Inflammatory macrophage (primary cell): ENCODE data around the gene NEDD9.

Experiments
- DNase-seq, 2 donors: peaks; one replicate each; pipeline ENCODE4 v3.0.0-alpha.2; 2020 to 2022

Gene NEDD9

GRCh38 chr6:11232770-11233626 is 530 bp upstream of the NEDD9 start:
- DNase-seq = peak in 1 of 2 donors; percentile 7

GRCh38 chr6:11231564-11232192 is 790 bp downstream of the NEDD9 start:
- DNase-seq = peak; percentile 47 to 61

DNA sequence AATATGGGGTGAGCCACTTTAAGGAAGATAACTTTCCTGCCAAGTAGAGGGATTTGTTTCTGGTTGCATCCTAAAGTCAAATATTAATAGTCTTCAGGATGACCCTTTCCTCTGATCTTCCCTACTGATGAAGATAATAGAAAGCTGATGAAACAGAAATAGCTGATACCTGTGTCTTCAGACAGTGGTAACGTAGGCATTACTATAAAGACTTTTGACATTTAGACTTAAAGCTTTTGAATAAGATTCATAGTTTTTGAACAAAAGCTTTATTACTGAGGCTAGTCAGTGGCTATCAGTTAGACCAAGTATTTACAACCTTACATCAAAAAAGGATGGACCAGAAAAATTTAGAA is 1.4 kb downstream of the NEDD9 start:
- DNase-seq = no peak

DNA sequence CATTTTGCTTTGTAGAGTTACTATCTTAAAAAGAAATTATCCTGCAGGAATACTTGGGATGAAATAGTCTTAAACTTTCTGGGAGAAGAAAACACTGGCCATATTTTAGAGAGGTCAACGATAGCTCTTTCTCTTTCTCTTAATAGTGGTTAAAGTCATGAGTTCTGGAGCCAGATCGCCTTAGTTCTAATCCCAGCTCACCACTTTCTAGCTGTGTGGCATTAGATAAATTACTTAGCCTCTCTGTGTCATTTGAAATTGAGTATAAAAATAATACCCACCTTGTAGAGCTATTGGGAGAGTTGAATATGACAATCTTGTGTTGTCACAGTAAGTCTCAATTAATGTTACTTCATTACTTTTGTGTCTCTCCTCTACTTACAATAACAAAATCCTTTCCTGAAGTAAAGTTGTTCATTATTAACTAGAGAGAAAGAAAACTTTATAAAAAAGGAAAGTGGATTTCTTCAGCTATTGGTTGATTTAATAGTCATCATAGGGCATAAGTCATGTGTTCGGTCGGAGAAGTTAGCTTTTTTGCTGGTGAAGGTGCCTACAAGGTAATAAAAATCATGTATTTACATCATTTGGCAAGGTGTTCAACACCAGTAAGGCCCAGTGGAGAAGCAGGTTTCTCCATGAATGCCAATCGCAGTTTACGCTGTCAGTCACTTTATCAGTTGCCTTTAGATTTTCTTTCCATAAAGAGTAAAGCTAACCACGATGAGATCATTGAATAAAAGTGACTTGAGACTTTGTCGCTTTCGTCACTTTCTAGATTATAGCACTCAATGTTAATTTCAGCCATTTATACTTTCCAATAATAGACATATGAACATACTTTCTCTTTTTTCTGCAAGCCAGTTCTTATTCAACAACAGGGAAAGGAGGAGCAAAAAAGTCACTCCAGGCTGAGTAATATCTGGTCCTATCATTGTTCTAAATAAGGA is 2.0 kb downstream of the NEDD9 start:
- DNase-seq = peak in 1 of 2 donors; percentile 12

DNA sequence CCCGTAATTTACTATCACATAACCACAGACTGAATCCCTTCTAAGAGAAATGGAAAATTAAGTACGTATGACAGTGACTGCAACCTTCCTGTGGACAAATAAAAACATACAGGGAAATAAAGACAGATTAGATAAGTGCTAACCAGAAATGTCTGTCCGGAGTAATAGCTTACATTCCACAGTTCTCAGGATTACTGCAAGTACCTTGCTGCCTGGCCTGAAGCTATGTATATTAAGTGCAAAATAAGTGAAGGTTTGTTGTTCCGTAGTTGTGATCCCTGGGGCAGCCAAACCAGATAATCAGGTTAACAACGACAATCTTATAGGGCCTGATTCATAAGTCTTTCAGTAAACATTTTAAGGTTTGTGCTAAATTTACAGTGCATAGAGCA is 2.8 kb downstream of the NEDD9 start:
- no peak for DNase-seq

- no peak for DNase-seq
These were observed 3.4 kb downstream of the NEDD9 start for GRCh38 chr6:11228935-11229654.

DNA sequence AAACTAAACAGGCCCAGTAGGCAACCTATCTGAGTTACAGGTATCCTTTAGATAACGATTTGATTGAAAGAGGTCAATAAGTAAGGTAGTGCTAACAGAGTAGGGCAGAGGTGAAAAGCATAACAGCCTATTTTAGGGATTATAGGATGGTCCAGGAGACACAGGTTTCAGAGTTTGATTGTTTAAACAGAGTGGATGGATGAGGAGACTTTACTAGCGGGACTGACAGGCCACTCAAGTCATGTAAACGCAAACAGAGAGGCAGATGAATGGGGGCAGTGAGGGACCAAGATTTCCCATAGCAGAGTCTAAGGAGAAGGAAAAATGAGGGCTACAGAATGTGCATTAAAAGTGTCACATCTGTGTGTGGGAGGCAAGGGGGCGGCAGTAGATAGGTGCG is 4.8 kb downstream of the NEDD9 start:
- no peak for DNase-seq

GRCh38 chr6:11226005-11226404 is 6.5 kb downstream of the NEDD9 start:
- DNase-seq = no peak

DNA sequence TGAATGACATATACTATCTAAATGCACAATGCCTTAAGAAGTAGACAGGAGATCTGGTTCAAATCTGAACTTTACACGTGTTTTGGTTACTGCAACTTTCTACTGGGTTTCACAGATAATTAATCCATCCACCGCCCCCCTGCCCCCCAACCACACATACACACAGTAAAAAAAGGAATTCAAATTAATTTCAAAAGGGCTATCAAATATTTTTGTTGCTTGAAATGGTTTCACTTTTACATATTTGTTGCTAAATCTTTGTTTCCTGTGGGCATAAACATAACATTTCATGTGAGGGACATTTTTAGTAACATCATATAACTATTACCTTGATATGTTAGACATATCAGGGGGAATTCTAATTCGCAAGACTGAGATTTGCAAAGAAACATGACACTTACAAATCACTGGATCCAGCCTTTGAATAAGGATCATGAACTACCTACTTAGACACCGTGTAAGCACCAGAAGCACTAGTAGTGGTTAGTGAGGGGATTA is 7.5 kb downstream of the NEDD9 start:
- no peak for DNase-seq

DNA sequence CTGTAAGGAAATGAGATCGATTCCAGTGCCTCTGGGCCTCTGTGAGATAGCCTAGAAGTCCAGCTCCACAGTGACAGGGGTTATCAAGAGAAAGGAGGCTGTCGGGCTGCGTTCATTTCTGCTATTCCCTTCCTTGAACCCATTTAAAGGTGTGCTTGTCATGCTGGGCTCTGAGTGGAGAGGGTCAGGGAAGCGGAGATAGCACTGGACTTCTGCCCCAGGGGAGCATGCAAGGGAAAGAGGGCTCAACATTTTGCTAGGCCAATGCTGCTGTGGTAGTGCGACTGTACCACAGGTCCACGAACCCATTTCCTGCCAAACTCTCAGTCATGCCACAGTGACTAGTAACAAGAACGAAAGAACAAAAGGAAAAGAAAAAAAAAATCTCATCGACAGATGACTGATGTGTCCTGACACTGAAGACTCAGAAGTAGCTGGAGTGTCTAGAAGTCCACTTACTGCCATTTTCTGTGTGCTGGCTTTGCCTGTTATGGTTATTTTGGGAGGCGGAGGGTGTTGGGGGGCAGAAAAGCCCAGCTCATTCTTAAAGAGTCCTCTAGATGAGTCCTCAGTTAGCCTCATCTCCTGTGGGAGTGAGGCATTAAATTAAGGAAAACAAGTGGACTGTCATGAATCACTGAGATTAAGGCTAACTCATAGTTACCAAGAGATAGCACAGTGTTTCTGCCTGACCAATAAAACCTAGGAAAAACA is 8.1 kb downstream of the NEDD9 start:
- DNase-seq = no peak

- no peak for DNase-seq
These were observed 9.1 kb downstream of the NEDD9 start for GRCh38 chr6:11223286-11223864.

- DNase-seq = no peak
These were observed 9.8 kb downstream of the NEDD9 start for GRCh38 chr6:11222385-11223277.

DNA sequence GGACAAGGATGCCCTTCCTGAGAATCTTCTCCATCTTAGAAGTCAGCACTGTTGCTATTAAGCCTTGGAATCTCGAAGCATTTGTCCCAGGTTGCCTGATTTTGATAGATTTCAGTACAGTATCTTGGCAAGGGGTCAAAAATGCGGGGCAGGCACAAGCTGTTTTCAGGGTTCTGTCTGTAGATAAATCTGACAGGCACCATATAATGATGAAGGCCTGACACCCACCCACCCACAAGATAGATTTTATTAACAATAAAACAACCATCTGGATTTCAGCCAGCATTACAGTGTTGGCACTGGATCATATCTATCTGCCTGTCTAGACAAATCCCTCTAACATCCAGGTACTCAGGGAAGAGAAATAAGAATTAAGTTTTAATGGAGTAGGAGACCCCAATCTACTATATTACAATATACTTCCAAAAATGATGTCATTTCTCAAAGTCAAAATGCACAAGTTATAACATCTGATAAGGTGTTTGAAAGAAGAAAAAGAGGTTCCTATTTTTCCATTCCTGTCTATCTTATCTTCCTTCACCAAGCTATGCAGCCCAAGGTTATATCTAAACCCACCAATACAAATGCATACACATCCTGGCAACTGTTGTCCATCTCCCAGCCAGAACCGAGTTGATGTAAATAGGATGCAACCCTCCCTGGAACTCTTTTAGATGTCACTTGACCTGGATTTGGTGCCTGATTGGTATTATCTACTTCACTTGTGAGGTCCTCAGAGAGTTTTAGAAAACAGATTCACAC is 10.7 kb downstream of the NEDD9 start:
- DNase-seq = no peak

DNA sequence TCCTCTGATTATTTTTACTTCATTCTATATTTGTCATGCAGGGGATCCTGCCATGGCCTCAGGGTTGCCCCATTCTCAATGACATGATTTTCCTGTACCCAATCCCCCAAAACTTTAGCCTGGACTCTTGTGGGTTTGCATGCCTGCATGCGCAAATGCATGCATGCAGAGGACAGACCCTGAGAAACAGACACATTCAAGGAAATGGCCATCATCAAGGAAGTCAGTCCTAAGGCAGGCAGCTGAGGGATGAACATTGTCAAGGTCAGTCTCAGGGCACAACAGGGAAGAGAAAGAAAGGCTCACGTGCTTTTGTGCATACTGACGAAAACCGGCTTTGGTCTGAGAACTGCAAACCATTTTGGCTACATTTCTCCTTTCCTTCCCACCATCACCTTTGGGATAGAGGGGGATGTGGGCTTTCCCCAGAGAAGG is 13.1 kb downstream of the NEDD9 start:
- DNase-seq = no peak

DNA sequence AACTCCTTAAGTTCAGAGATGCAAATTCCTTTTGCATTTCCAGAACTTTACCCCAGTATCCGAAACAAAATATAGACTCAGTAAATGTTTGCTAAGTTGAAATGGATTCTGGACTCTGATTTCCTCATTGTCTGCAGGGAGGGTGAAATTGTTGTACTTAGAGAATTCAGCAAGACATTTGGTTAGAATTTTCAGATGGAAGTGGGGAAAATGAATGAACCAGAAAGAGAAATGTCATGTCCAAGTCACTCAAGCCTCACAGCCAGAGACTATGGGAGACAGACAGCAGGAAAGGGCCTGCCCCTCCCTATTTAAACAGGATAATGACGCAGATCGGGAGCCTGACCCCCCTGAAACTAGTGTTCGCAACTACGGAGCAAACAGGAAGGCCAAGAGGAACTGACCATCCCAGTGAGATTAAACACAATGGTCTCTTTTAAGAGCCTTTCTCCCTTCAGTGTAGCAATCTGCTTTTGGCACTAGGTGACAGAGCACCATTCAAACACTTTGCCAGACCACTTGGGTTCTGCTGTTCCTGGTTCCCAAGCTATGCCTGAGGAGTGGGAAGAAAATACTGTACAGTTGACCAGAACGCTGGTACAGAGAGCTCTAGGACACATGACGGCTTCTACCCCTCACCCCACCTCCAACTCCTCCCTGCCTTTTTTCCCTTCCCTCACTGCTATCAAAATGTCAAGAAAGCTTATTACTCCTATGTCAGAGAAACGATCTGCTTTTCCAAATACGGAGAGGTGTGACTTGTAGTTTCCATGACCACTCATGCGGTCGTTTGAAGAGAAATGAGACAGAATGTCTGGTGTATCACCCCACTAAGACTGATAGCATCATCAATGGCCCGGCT is 13.7 kb downstream of the NEDD9 start:
- DNase-seq = peak; percentile 37 to 61

DNA sequence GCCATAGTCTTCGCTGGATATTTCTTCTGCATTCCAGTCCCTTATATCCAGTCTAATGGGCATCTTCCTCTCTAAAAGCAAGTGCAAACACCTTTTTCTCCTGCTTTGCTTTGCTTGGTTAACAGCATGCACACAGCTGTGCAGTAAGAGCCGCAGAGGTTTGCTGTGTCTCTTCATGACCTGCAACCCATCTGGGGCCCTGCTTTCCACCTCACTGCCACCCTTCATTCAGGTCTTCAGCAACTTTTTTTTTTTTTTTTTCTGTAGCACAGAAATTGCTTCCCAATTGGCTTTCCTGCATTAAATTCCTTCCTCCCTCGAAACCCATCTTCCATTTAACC is 14.4 kb downstream of the NEDD9 start:
- no peak for DNase-seq

DNA sequence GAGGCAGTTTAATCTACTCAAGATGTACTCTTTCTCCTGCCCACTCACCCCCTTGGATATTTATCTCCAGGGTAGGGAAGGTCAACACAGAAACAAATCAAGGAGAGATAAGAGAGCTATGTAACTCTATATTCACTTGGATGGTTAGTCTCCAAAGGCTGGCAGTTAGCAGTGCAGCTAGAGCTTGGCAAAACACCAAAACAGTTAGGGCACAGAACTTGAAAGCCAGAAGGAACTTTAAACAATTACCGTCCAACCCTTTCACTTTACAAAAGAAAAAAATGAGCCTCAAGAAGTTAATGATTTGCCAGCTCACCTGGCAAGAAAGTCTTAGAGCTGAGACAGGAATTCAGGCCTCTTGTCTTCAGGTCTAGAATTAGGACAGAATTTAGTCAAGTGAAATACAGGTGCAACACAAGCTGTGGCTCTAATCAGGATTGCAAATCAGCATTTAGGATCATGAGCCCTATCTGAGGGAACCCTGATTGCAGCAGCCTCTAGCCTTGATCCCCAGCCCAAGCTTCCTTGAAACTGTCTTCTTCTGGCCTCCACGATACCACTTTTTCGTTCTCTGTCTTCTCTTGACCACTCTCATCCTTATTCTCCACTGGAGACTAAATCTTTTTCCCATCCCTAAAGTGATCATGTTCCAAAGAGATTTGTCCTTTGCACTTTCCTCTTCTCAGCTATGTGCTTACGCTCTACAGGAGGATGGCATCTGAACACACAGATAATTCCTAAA is 14.9 kb downstream of the NEDD9 start:
- no peak for DNase-seq

DNA sequence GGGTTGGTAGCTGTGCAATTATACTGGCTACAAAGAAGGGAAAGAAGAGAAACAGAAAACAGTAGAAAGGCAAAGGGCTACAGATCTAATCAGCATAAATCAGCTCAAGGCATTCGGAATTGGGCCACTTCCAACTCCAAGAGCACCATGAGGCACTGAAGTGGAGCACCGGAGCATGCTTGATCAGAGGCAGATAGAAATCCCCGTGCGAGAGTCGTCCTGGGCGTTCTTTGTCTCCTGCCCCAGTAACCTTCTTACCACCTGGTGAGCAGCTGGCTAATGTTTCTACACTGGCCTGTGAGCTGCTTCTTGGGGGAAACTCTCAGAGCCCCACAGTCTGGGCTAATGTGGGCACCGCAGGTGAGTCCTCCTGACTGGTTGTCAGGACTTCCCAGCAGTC is 16.7 kb downstream of the NEDD9 start:
- no peak for DNase-seq
